OCI-LY3 (cell line): Measurements from ENCODE around the gene RHBDL1.

Source experiments
- H2AFZ ChIP-seq: fragments of 200-600, 300-600 bp; shearing (Covaris generic); 2 replicates; pipeline ENCODE4 v1.6.0; 2014; ENCODE audit warnings: antibody characterized with exemption, low read depth, low read length
- H3K27ac ChIP-seq: fragments of 200-600, 300-600 bp; sonication (generic); 2 replicates; pipeline ENCODE4 v1.5.1; 2014; ENCODE audit warnings: mild to moderate bottlenecking, low read length, moderate library complexity, mixed read lengths
- H3K27me3 ChIP-seq: fragments of 200-600, 300-600 bp; sonication (generic); 2 replicates; pipeline ENCODE4 v1.6.1; 2014; ENCODE audit warnings: low read depth, low read length, mixed read lengths
- H3K36me3 ChIP-seq: fragments of 200-600, 300-600 bp; sonication (generic); replicated peaks from 2 replicates; pipeline ENCODE3; 2014; ENCODE audit warnings: low read depth, low read length, mixed read lengths
- H3K4me1 ChIP-seq: fragments of 300-600, 200-600 bp; sonication (generic); 2 replicates; pipeline ENCODE4 v1.6.1; 2014; ENCODE audit warnings: low read length, mixed read lengths
- H3K4me2 ChIP-seq: fragments of 200-600, 300-600 bp; sonication (generic); 2 replicates; pipeline ENCODE4 v1.6.1; 2014; ENCODE audit warnings: low read length, mixed read lengths
- H3K4me3 ChIP-seq: fragments of 300-600, 200-600 bp; sonication (generic); 2 replicates; pipeline ENCODE4 v1.5.1; 2014; ENCODE audit warnings: antibody characterized with exemption, mild to moderate bottlenecking, low read length, moderate library complexity
- H3K79me2 ChIP-seq: fragments of 300-600, 200-600 bp; shearing (Covaris generic); 2 replicates; pipeline ENCODE4 v1.6.1; 2014; ENCODE audit warnings: mild to moderate bottlenecking, low read length, mixed read lengths
- H3K9ac ChIP-seq: fragments of 300-600, 200-600 bp; shearing (Covaris generic); 2 replicates; pipeline ENCODE4 v1.6.0; 2014; ENCODE audit warnings: mild to moderate bottlenecking, low read length, moderate library complexity
- H3K9me3 ChIP-seq: fragments of 200-600, 300-600 bp; shearing (Covaris generic); 2 replicates; pipeline ENCODE4 v1.6.1; 2014; ENCODE audit warnings: low read length, mixed read lengths; ENCODE audit not compliant: insufficient read depth
- H4K20me1 ChIP-seq: fragments of 200-600, 300-600 bp; sonication (generic); 2 replicates; pipeline ENCODE4 v1.6.1; 2016; ENCODE audit warnings: low read length, mixed read lengths; ENCODE audit not compliant: insufficient read depth
- EZH2phosphoT487 ChIP-seq: fragments of 200-600 bp; shearing (Covaris generic); IDR thresholded peaks from 2 replicates; pipeline ENCODE4 v1.6.1; 2018; ENCODE audit warnings: antibody characterized with exemption, mixed run types, low read depth
- TF ChIP-seq, protein P1 (sequence below): fragments of 200-600, 300-600 bp; sonication (generic); IDR thresholded peaks from 2 replicates; pipeline ENCODE4 v1.5.1; 2014; ENCODE audit warnings: antibody characterized with exemption, low read length, low read depth

Gene RHBDL1

DNA sequence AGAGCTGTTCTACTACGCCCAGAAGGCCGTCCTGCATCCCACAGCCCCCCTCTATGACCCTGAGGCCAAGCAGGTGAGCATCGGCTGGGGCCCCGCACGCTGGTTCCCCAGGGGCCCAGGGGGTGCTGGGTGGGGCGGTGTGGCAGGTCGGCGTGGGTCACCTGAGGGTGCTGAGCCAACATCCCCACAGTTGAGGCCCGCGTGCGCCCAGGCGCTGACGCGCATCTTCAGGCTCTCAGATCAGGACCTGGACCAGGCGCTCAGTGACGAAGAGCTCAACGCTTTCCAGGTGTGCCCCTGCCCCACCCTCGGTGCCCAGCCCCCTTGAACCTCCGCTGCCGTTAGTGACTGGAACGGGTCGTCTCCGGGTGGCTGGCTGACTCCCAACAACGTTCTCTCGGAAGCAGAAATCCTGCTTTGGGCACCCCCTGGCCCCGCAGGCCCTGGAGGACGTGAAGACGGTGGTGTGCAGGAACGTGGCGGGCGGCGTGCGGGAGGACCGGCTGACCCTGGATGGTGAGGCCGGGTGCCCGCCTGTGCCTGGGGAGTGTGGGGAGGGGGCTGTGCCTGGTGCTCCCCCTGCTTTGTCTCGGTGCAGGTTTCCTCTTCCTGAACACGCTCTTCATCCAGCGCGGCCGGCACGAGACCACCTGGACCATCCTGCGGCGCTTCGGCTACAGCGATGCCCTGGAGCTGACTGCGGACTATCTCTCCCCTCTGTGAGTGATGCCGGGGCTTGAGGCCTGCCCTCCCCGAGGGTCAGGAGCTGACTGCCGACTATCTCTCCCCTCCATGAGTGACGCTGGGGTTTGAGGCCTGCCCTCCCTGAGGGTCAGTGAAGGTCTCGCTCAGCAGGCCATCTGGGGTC, 4.8 kb upstream of the RHBDL1 start:
- H3K27ac ChIP-seq: no peak overlapping the region
- no peak overlapping the region for H3K4me2 ChIP-seq
- TF ChIP-seq, protein P1, sequence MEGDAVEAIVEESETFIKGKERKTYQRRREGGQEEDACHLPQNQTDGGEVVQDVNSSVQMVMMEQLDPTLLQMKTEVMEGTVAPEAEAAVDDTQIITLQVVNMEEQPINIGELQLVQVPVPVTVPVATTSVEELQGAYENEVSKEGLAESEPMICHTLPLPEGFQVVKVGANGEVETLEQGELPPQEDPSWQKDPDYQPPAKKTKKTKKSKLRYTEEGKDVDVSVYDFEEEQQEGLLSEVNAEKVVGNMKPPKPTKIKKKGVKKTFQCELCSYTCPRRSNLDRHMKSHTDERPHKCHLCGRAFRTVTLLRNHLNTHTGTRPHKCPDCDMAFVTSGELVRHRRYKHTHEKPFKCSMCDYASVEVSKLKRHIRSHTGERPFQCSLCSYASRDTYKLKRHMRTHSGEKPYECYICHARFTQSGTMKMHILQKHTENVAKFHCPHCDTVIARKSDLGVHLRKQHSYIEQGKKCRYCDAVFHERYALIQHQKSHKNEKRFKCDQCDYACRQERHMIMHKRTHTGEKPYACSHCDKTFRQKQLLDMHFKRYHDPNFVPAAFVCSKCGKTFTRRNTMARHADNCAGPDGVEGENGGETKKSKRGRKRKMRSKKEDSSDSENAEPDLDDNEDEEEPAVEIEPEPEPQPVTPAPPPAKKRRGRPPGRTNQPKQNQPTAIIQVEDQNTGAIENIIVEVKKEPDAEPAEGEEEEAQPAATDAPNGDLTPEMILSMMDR: no peak
- no peak for TF ChIP-seq EZH2phosphoT487
- peaks cover 26% of the 10 kb centered on the region for H3K36me3 ChIP-seq
- H2AFZ ChIP-seq: no peak overlapping the region
- H3K4me1 ChIP-seq: peaks cover 12% of the 10 kb centered on the region
- no peak overlapping the region for H3K9ac ChIP-seq
- no peaks in the 10 kb centered on the region for H4K20me1 ChIP-seq
- no peaks in the 10 kb centered on the region for H3K9me3 ChIP-seq
- peaks cover 21% of the 10 kb centered on the region for H3K79me2 ChIP-seq
- no peaks in the 10 kb centered on the region for H3K27me3 ChIP-seq
- H3K4me3 ChIP-seq: no peak overlapping the region

DNA sequence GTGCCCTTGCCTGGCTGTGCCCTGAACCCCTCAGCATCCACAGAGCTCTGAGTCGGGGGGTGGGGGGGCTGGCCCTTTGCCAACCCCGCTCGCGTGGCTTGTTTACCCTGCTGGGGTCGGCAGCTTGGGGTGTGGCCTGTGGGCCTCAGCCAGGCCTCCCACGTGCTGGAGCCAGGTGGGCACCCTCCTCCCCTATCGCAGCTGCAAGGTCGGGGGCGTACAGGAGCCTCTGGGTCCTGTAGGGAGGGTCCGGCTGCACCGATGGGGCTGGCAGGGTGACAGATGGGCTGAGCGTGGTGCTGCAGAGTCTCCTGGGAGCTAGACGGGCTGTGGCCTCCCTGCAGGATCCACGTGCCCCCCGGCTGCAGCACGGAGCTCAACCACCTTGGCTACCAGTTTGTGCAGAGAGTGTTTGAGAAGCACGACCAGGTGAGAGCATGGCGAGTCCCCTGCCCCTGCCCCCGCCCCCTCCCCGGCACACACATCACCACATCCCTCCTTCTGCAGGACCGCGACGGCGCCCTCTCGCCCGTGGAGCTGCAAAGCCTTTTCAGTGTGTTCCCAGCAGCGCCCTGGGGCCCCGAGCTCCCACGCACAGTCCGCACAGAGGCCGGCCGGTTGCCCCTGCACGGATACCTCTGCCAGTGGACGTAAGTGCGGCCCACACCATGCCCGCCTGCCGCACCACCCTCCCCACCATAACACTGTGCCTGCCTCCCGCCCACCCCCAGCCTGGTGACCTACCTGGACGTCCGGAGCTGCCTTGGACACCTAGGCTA, 3.9 kb upstream of the RHBDL1 start:
- H3K36me3 ChIP-seq: peaks cover 26% of the 10 kb centered on the region
- H3K9me3 ChIP-seq: no peaks in the 10 kb centered on the region
- H3K4me2 ChIP-seq: no peak overlapping the region
- TF ChIP-seq EZH2phosphoT487: no peak
- TF ChIP-seq, protein P1: no peak
- H3K27me3 ChIP-seq: no peaks in the 10 kb centered on the region
- no peak overlapping the region for H2AFZ ChIP-seq
- H4K20me1 ChIP-seq: no peaks in the 10 kb centered on the region
- no peak overlapping the region for H3K4me3 ChIP-seq
- H3K4me1 ChIP-seq: peaks cover 12% of the 10 kb centered on the region
- no peak overlapping the region for H3K9ac ChIP-seq
- peaks cover 21% of the 10 kb centered on the region for H3K79me2 ChIP-seq
- H3K27ac ChIP-seq: no peak overlapping the region

DNA sequence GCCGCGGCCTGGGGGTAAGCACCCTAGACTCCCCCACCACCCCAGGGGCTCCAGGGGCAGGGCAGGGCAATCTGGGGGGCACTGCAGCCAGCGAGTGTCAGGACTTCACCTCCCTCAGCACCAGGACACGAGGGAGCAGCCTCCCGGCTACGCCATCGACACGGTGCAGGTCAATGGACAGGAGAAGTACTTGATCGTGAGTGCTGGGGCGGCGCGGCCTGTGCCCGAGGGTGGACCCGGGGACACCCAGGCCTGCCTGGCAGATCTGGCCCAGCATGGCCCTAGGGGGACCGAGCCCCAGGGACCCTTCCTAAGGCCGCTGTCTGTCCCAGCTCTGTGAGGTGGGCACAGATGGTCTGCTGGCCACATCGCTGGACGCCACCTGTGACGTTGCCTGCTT, 3.1 kb upstream of the RHBDL1 start:
- Histone ChIP-seq H3K27me3 (no peaks in the 10 kb centered on the region), H3K9ac (no peak overlapping the region), H3K4me3 (no peak overlapping the region), H3K36me3 (peaks cover 26% of the 10 kb centered on the region), H3K4me2 (no peak overlapping the region), H3K27ac (no peak overlapping the region), H3K4me1 (peaks cover 11% of the 10 kb centered on the region), H3K79me2 (peaks cover 21% of the 10 kb centered on the region), H4K20me1 (no peaks in the 10 kb centered on the region), H2AFZ (no peak overlapping the region), H3K9me3 (no peaks in the 10 kb centered on the region)
- TF ChIP-seq, protein P1: no peak
- no peak for TF ChIP-seq EZH2phosphoT487

- no peak overlapping the region for H3K4me3 ChIP-seq
- peaks cover 7% of the 10 kb centered on the region for H3K4me1 ChIP-seq
- no peak for TF ChIP-seq EZH2phosphoT487
- TF ChIP-seq, protein P1: no peak
- no peaks in the 10 kb centered on the region for H3K27me3 ChIP-seq
- no peaks in the 10 kb centered on the region for H3K9me3 ChIP-seq
- no peak overlapping the region for H3K4me2 ChIP-seq
- peaks cover 26% of the 10 kb centered on the region for H3K36me3 ChIP-seq
- H2AFZ ChIP-seq: no peak overlapping the region
- peaks cover 21% of the 10 kb centered on the region for H3K79me2 ChIP-seq
- no peaks in the 10 kb centered on the region for H4K20me1 ChIP-seq
- no peak overlapping the region for H3K27ac ChIP-seq
- no peak overlapping the region for H3K9ac ChIP-seq
These were observed 2.6 kb upstream of the RHBDL1 start for GRCh38 chr16:672851-673250.
